Activated naive CD4-positive, alpha-beta T cell treated with anti-CD3 and anti-CD28 coated beads, Interleukin-2, amount 10 ng/mL, durations not matched to agents 7 days and 5 days (primary cell): ENCODE results near the gene TMSB4X.

Experiments used
- CTCF ChIA-PET: fragments of 350-600 bp; sonication (Branson Sonifier 250); formaldehyde crosslinking; loops from one replicate; lab custom pipeline; 2021; ENCODE audit warnings: antibody characterized with exemption; lab: Charles Lee
- DNase-seq: peaks from one replicate; pipeline ENCODE4 v3.0.0-alpha.2; 2020
- H3K27ac Mint-ChIP-seq: one replicate; pipeline ENCODE4 v1.8.0; 2021; ENCODE audit warnings: mild to moderate bottlenecking, moderate library complexity, mixed read lengths
- H3K27me3 Mint-ChIP-seq: one replicate; pipeline ENCODE4 v1.8.0; 2021; ENCODE audit warnings: mild to moderate bottlenecking, mixed read lengths
- H3K36me3 Mint-ChIP-seq: one replicate; pipeline ENCODE4 v1.8.0; 2021; ENCODE audit warnings: mixed read lengths
- H3K4me1 Mint-ChIP-seq: one replicate; pipeline ENCODE4 v1.8.0; 2021; ENCODE audit warnings: mixed read lengths
- H3K4me3 Mint-ChIP-seq: one replicate; pipeline ENCODE4 v1.8.0; 2021; ENCODE audit warnings: mild to moderate bottlenecking, moderate library complexity, mixed read lengths
- H3K9me3 Mint-ChIP-seq: one replicate; pipeline ENCODE4 v1.8.0; 2021; ENCODE audit warnings: mixed read lengths

The TMSB4X gene

GRCh38 chrX:12949205-12949926 lies 25.5 kb upstream of the TMSB4X start:
- Mint-ChIP-seq H3K36me3 (no peaks in the 10 kb centered on the region), H3K27me3 (no peaks in the 10 kb centered on the region)
- no peak for DNase-seq

GRCh38 chrX:12949927-12950656 lies 24.8 kb upstream of the TMSB4X start:
- CTCF ChIA-PET, result interaction anchor here (0.7 to 8.0 kb wide), 9 partner anchors 18 to 538 kb away, joined by 5 to 100 read pairs (median 11); partner anchors contain the start of gene TMSB4X

More at GRCh38 chrX:12949205-12949926, 25.5 kb upstream of the TMSB4X start:
- H3K4me1 Mint-ChIP-seq, result peaks cover 75% of the 10 kb centered on the region
- CTCF ChIA-PET, result interaction anchor here (1.6 to 8.0 kb wide), 7 partner anchors 19 to 539 kb away, joined by 8 to 100 read pairs (median 12); partner anchors contain the start of gene TMSB4X
- H3K27ac Mint-ChIP-seq, result peak overlapping the region; percentile 97
- H3K4me3 Mint-ChIP-seq, result peak overlapping the region; percentile 79
- H3K9me3 Mint-ChIP-seq, result no peaks in the 10 kb centered on the region

GRCh38 chrX:12950851-12951594 lies 23.9 kb upstream of the TMSB4X start:
- DNase-seq, result peak; percentile 84
- Mint-ChIP-seq H3K4me3 (peak overlapping the region; percentile 79), H3K27me3 (no peaks in the 10 kb centered on the region), H3K27ac (peak overlapping the region; percentile 97), H3K36me3 (no peaks in the 10 kb centered on the region), H3K9me3 (no peaks in the 10 kb centered on the region), H3K4me1 (peaks cover 88% of the 10 kb centered on the region)
- CTCF ChIA-PET, result interaction anchor here (0.7 to 8.0 kb wide), 10 partner anchors 14 to 537 kb away, joined by 4 to 100 read pairs (median 10); partner anchors contain the start of gene TMSB4X

More at GRCh38 chrX:12949927-12950656, 24.8 kb upstream of the TMSB4X start:
- Mint-ChIP-seq H3K27me3 (no peaks in the 10 kb centered on the region), H3K27ac (peak overlapping the region; percentile 97), H3K4me3 (peak overlapping the region; percentile 79), H3K9me3 (no peaks in the 10 kb centered on the region), H3K4me1 (peaks cover 82% of the 10 kb centered on the region), H3K36me3 (no peaks in the 10 kb centered on the region)
- peak; percentile 89 for DNase-seq

GRCh38 chrX:12951595-12951975 lies 23.3 kb upstream of the TMSB4X start:
- Mint-ChIP-seq H3K4me3 (peak overlapping the region; percentile 79), H3K9me3 (no peaks in the 10 kb centered on the region), H3K36me3 (no peaks in the 10 kb centered on the region), H3K27ac (peak overlapping the region; percentile 97), H3K27me3 (no peaks in the 10 kb centered on the region), H3K4me1 (peaks cover 88% of the 10 kb centered on the region)
- CTCF ChIA-PET, result interaction anchor here (0.8 to 8.0 kb wide), 8 partner anchors 14 to 140 kb away, joined by 4 to 100 read pairs (median 12); partner anchors contain the start of gene TMSB4X
- DNase-seq, result peak; percentile 41

- Mint-ChIP-seq H3K27ac (peak overlapping the region; percentile 99), H3K4me1 (peaks cover 78% of the 10 kb centered on the region), H3K36me3 (no peaks in the 10 kb centered on the region), H3K9me3 (no peaks in the 10 kb centered on the region), H3K27me3 (no peaks in the 10 kb centered on the region), H3K4me3 (peak overlapping the region; percentile 61)
- CTCF ChIA-PET, result interaction anchor here (1.1 to 1.8 kb wide), 2 partner anchors 16 to 24 kb away, joined by 3 to 5 read pairs; no protein-coding TSS in a partner anchor
- DNase-seq, result peak; percentile 25
Observed at GRCh38 chrX:12953420-12953819, 21.5 kb upstream of the TMSB4X start.

- Mint-ChIP-seq H3K27ac (peak overlapping the region; percentile 99), H3K27me3 (no peaks in the 10 kb centered on the region), H3K9me3 (no peaks in the 10 kb centered on the region), H3K4me1 (peaks cover 74% of the 10 kb centered on the region), H3K4me3 (peak overlapping the region; percentile 77), H3K36me3 (no peaks in the 10 kb centered on the region)
- CTCF ChIA-PET, result interaction anchor here (1.8 kb wide), 2 partner anchors 15 to 20 kb away, joined by 5 to 8 read pairs; partner anchors contain the start of gene TMSB4X
- DNase-seq, result no peak
Observed at GRCh38 chrX:12954376-12954775, 20.5 kb upstream of the TMSB4X start.

- Mint-ChIP-seq H3K36me3 (no peaks in the 10 kb centered on the region), H3K27ac (peak overlapping the region; percentile 99), H3K9me3 (no peaks in the 10 kb centered on the region), H3K4me3 (peak overlapping the region; percentile 77), H3K4me1 (peaks cover 74% of the 10 kb centered on the region), H3K27me3 (no peaks in the 10 kb centered on the region)
- CTCF ChIA-PET, result interaction anchor here (1.5 to 1.8 kb wide), 2 partner anchors 14 to 19 kb away, joined by 3 to 8 read pairs; partner anchors contain the start of gene TMSB4X
- peak; percentile 41 for DNase-seq
Observed at GRCh38 chrX:12954981-12955380, 19.9 kb upstream of the TMSB4X start.

- CTCF ChIA-PET, result interaction anchor here (0.6 to 1.8 kb wide), 5 partner anchors 9 to 136 kb away, joined by 3 to 8 read pairs (median 4); partner anchors contain the start of gene TMSB4X
- no peaks in the 10 kb centered on the region for H3K9me3 Mint-ChIP-seq
- H3K36me3 Mint-ChIP-seq, result no peaks in the 10 kb centered on the region
- peak overlapping the region; percentile 81 for H3K4me3 Mint-ChIP-seq
- DNase-seq, result peak; percentile 73
- peak overlapping the region; percentile 99 for H3K27ac Mint-ChIP-seq
- no peaks in the 10 kb centered on the region for H3K27me3 Mint-ChIP-seq
- H3K4me1 Mint-ChIP-seq, result peaks cover 75% of the 10 kb centered on the region
Observed at GRCh38 chrX:12955882-12956703, 18.8 kb upstream of the TMSB4X start.

- CTCF ChIA-PET, result interaction anchor here (0.9 to 2.3 kb wide), 4 partner anchors 10 to 136 kb away, joined by 4 to 14 read pairs (median 4); no protein-coding TSS in a partner anchor
- DNase-seq, result peak; percentile 72
- H3K27me3 Mint-ChIP-seq, result no peaks in the 10 kb centered on the region
- no peaks in the 10 kb centered on the region for H3K9me3 Mint-ChIP-seq
- peak overlapping the region; percentile 99 for H3K27ac Mint-ChIP-seq
- peaks cover 80% of the 10 kb centered on the region for H3K4me1 Mint-ChIP-seq
- H3K4me3 Mint-ChIP-seq, result peak overlapping the region; percentile 81
- H3K36me3 Mint-ChIP-seq, result peaks cover 3% of the 10 kb centered on the region
Observed at GRCh38 chrX:12956704-12957534, 18.0 kb upstream of the TMSB4X start.

GRCh38 chrX:12958059-12958458 lies 16.9 kb upstream of the TMSB4X start:
- peaks cover 76% of the 10 kb centered on the region for H3K4me1 Mint-ChIP-seq
- H3K27me3 Mint-ChIP-seq, result no peaks in the 10 kb centered on the region
- peak overlapping the region; percentile 99 for H3K27ac Mint-ChIP-seq
- H3K9me3 Mint-ChIP-seq, result no peaks in the 10 kb centered on the region
- CTCF ChIA-PET, result interaction anchor here (1.2 to 2.3 kb wide), 3 partner anchors 12 to 134 kb away, joined by 3 to 14 read pairs (median 5); no protein-coding TSS in a partner anchor
- peaks cover 6% of the 10 kb centered on the region for H3K36me3 Mint-ChIP-seq
- H3K4me3 Mint-ChIP-seq, result peak overlapping the region; percentile 79
- no peak for DNase-seq

- Mint-ChIP-seq H3K4me3 (no peak overlapping the region), H3K27me3 (no peaks in the 10 kb centered on the region), H3K9me3 (no peaks in the 10 kb centered on the region), H3K4me1 (peaks cover 72% of the 10 kb centered on the region), H3K27ac (peak overlapping the region; percentile 99), H3K36me3 (peaks cover 6% of the 10 kb centered on the region)
- no peak for DNase-seq
- CTCF ChIA-PET, result interaction anchor here (1.2 to 2.3 kb wide), 3 partner anchors 12 to 134 kb away, joined by 3 to 14 read pairs (median 5); no protein-coding TSS in a partner anchor
Observed at GRCh38 chrX:12958461-12958860, 16.4 kb upstream of the TMSB4X start.

GRCh38 chrX:12961196-12961718 lies 13.7 kb upstream of the TMSB4X start:
- Mint-ChIP-seq H3K36me3 (peaks cover 8% of the 10 kb centered on the region), H3K27me3 (no peaks in the 10 kb centered on the region), H3K27ac (peak overlapping the region; percentile 91), H3K4me3 (no peak overlapping the region), H3K9me3 (no peaks in the 10 kb centered on the region), H3K4me1 (peaks cover 59% of the 10 kb centered on the region)
- CTCF ChIA-PET, result no interaction called here
- DNase-seq, result no peak
